ENCODE results near the gene FMNL2. TPM values are rescaled to one million over a fixed set of nuclear protein-coding genes. Genes with fewer than 3 reads are reported as not detected.
A peak's percentile ranks its signal among the peaks of the same experiment; 100 is the strongest.

FMNL2 gene
- total RNA-seq, 1 donor from 2014 or later: 108 TPM

DNA sequence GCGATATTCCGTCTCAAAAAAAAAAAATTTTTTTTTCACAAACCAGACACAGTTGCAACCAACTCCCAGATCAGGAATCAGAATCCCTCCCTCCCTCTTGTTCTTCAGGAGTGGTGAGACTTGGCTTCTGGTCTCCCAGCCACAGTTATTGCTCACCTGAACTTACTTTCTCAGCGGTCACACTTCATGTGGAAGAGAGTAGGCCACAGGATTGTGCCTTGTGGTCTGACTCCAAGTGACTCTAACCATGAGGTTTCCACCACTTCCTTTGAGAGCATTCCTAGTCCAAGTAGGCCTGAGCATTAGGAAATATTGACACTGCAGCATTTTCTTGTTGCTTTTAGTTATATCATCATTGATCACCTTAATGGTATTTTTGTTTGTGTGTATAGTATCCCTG, 12.1 kb downstream of the FMNL2 start:
- Mint-ChIP-seq H3K4me3 (ENCODE audit: low read depth) (no peak overlapping the region), H3K9me3 (ENCODE audit: low read depth) (no peaks in the 10 kb centered on the region), H3K4me1 (ENCODE audit: low read depth) (peaks cover 40% of the 10 kb centered on the region), H3K27me3 (no peaks in the 10 kb centered on the region), H3K36me3 (ENCODE audit: insufficient read depth) (peaks cover 29% of the 10 kb centered on the region), H3K27ac (no peak overlapping the region)
- DNase-seq (ENCODE audit: low spot score, unreplicated experiment): no peak
- TF ChIP-seq, protein P1, sequence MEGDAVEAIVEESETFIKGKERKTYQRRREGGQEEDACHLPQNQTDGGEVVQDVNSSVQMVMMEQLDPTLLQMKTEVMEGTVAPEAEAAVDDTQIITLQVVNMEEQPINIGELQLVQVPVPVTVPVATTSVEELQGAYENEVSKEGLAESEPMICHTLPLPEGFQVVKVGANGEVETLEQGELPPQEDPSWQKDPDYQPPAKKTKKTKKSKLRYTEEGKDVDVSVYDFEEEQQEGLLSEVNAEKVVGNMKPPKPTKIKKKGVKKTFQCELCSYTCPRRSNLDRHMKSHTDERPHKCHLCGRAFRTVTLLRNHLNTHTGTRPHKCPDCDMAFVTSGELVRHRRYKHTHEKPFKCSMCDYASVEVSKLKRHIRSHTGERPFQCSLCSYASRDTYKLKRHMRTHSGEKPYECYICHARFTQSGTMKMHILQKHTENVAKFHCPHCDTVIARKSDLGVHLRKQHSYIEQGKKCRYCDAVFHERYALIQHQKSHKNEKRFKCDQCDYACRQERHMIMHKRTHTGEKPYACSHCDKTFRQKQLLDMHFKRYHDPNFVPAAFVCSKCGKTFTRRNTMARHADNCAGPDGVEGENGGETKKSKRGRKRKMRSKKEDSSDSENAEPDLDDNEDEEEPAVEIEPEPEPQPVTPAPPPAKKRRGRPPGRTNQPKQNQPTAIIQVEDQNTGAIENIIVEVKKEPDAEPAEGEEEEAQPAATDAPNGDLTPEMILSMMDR (IDR thresholded peaks at IDR 0.05; ENCODE audit: unreplicated experiment): no peak

DNA sequence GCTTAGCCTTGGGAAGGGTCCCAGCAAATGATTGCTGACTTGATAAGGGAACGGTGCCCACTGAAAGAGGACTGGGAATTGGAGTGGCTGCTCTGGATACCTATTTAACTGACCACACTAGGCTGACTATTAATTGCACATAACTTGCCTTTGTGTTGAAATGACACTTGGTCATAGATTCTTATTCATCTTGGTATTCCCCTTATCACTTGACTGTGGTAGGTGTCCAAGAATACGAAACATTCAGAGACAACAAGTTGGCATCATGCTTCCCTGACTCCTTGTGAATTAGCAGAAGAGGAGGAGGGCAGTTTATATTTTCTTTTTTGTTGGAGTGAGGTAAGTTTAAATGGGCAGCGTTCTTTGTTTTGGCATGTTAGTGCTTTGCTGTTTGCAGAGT, 13.4 kb downstream of the FMNL2 start:
- Mint-ChIP-seq H3K4me1 (ENCODE audit: low read depth) (peaks cover 46% of the 10 kb centered on the region), H3K36me3 (ENCODE audit: insufficient read depth) (peaks cover 23% of the 10 kb centered on the region), H3K27ac (peak overlapping the region; percentile 23), H3K27me3 (no peaks in the 10 kb centered on the region), H3K4me3 (ENCODE audit: low read depth) (no peak overlapping the region), H3K9me3 (ENCODE audit: low read depth) (no peaks in the 10 kb centered on the region)
- DNase-seq (ENCODE audit: low spot score, unreplicated experiment): no peak
- TF ChIP-seq, protein P1 (IDR thresholded peaks at IDR 0.05; ENCODE audit: unreplicated experiment): no peak

DNA sequence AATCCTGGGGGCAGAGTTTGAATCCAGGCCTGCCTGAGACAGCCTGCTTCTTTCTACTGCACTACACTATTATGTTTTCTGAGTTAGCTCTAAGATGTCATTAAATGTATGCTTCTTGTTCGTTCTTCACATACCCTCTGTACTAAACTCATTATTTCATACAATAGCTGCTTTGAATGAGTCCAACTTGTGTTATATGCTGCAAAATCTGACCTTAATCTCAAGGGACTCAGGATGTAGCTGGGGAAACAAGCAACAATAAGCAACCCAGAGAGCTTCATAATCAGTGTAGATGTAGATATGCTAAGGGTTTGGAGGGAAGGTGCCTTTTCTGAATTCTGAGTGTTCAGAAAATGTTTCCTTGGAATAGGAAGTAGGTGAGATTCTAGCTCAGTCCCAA, 14.4 kb downstream of the FMNL2 start:
- TF ChIP-seq, protein P1 (IDR thresholded peaks at IDR 0.05; ENCODE audit: unreplicated experiment): no peak
- Mint-ChIP-seq H3K9me3 (ENCODE audit: low read depth) (no peaks in the 10 kb centered on the region), H3K27me3 (no peaks in the 10 kb centered on the region), H3K36me3 (ENCODE audit: insufficient read depth) (peaks cover 17% of the 10 kb centered on the region), H3K4me3 (ENCODE audit: low read depth) (no peak overlapping the region), H3K27ac (no peak overlapping the region), H3K4me1 (ENCODE audit: low read depth) (peaks cover 46% of the 10 kb centered on the region)
- no peak for DNase-seq (ENCODE audit: low spot score, unreplicated experiment)

DNA sequence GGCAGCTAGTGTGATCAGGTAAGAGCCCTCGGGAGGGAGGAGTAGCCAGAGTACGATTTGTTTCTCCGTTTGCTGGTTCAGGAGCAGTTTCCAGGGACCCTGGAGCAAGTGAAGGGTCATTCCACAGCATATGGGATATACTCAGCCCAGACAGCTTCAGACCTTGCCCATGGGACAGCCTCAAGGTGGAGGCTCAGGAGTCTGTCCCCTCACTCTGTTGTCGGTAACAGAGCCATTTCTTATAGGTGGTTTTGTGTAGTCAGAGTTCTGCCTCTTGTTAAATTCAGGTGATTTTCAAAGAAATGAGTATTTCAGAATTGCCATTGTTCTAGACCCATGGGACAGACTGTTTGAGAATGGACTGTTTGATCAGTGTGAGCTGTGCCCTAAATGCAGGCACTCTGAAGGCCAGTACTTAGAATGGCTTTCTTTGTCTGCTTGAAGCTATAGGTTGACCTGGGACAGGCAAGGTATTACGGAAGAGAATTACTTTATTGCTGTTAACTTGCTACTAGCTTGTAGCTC, 15.2 kb downstream of the FMNL2 start:
- TF ChIP-seq, protein P1 (IDR thresholded peaks at IDR 0.05; ENCODE audit: unreplicated experiment): no peak
- Mint-ChIP-seq H3K27me3 (no peaks in the 10 kb centered on the region), H3K4me1 (ENCODE audit: low read depth) (peaks cover 40% of the 10 kb centered on the region), H3K27ac (peak overlapping the region; percentile 82), H3K4me3 (ENCODE audit: low read depth) (no peak overlapping the region), H3K36me3 (ENCODE audit: insufficient read depth) (peaks cover 17% of the 10 kb centered on the region), H3K9me3 (ENCODE audit: low read depth) (no peaks in the 10 kb centered on the region)
- DNase-seq (ENCODE audit: low spot score, unreplicated experiment): no peak

DNA sequence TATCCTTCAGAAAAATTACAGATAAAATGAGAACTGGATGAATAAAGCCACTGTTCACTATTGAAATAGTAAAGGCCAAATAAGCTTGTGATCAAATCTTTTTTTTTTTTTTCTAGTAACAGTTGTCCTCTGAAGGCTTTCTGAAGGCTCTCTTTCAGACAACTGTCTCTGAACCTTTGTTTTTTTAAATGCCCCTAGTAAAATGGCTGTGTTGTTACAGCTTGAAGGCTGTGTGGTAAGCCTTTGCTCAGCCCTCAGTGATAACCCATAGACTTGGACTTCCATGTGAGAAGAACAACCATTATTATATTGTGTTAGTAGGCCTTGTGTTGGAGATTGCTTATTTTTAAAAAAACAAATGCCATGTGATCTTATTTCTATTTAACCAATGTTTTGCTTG, 17.6 kb downstream of the FMNL2 start:
- H3K27ac Mint-ChIP-seq: no peak overlapping the region
- TF ChIP-seq, protein P1 (IDR thresholded peaks at IDR 0.05; ENCODE audit: unreplicated experiment): no peak
- no peaks in the 10 kb centered on the region for H3K9me3 Mint-ChIP-seq (ENCODE audit: low read depth)
- peaks cover 35% of the 10 kb centered on the region for H3K4me1 Mint-ChIP-seq (ENCODE audit: low read depth)
- H3K4me3 Mint-ChIP-seq (ENCODE audit: low read depth): no peak overlapping the region
- no peak for DNase-seq (ENCODE audit: low spot score, unreplicated experiment)
- peaks cover 17% of the 10 kb centered on the region for H3K36me3 Mint-ChIP-seq (ENCODE audit: insufficient read depth)
- H3K27me3 Mint-ChIP-seq: no peaks in the 10 kb centered on the region
